Measurements from ENCODE around the gene GPRIN1. TPM values are rescaled to one million over a fixed set of nuclear protein-coding genes. Genes with fewer than 3 reads are reported as not detected.

GPRIN1 gene
- total RNA-seq, 6 experiments from 2014 or later, result 0.05 to 0.99 (median 0.30) TPM

DNA sequence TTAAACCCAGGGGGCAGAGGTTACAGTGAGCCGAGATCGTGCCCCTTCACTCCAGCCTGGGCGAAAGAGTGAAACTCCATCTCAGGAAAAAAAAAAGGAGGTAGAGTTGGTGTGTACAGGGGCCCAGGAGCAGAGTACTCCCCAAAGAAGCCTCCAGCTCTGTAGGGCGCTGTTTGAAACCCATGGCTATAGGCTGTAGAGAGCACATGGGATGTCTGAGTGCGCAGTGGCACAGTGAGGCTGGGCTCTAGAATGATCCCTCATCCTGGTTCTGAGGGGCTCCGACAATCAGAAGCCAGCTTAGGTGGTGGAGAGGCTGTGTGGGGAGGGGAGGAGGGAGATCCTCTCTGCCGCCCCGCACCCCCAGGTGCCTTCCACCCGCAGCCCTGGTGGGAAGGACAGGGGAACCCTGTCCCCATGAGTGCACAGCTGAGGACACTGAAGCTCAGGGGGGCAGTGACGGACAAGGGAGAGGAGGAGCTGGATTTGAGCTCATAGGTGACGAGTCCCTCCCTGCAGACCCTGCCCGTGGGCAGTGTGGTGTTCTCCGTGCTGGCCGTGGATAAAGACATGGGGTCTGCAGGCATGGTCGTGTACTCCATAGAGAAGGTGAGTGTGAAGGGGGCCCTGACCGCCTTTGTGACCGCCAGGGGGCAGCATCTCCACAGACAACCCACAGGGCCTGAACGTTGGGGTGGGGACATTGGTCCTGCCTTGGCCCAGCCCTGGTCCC, 36.2 kb downstream of the GPRIN1 start:
- Histone ChIP-seq H3K9me3 (no peaks in the 10 kb centered on the region), H3K4me3 (no peak overlapping the region), H3K36me3 (no peaks in the 10 kb centered on the region), H3K27me3 (no peaks in the 10 kb centered on the region), H3K4me1 (no peaks in the 10 kb centered on the region), H3K27ac (no peak overlapping the region)
- intact Hi-C loops (cut with DNase I), result no loop called here
- DNase-seq, result peak; percentile 69 to 79 (median 74)
- peak; percentile 75 to 89 (median 86) for ATAC-seq
- TF ChIP-seq, protein P1, sequence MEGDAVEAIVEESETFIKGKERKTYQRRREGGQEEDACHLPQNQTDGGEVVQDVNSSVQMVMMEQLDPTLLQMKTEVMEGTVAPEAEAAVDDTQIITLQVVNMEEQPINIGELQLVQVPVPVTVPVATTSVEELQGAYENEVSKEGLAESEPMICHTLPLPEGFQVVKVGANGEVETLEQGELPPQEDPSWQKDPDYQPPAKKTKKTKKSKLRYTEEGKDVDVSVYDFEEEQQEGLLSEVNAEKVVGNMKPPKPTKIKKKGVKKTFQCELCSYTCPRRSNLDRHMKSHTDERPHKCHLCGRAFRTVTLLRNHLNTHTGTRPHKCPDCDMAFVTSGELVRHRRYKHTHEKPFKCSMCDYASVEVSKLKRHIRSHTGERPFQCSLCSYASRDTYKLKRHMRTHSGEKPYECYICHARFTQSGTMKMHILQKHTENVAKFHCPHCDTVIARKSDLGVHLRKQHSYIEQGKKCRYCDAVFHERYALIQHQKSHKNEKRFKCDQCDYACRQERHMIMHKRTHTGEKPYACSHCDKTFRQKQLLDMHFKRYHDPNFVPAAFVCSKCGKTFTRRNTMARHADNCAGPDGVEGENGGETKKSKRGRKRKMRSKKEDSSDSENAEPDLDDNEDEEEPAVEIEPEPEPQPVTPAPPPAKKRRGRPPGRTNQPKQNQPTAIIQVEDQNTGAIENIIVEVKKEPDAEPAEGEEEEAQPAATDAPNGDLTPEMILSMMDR (IDR thresholded peaks at IDR 0.05), result peak; percentile 63 to 81 (median 74)
- no peak for TF ChIP-seq POLR2A (IDR thresholded peaks at IDR 0.05)
- 56% methylated on average over 7 of the region's 18 CpGs for WGBS (ENCODE audit: insufficient coverage, low coverage, low lambda C conversion rate, missing lambda C conversion rate)

DNA sequence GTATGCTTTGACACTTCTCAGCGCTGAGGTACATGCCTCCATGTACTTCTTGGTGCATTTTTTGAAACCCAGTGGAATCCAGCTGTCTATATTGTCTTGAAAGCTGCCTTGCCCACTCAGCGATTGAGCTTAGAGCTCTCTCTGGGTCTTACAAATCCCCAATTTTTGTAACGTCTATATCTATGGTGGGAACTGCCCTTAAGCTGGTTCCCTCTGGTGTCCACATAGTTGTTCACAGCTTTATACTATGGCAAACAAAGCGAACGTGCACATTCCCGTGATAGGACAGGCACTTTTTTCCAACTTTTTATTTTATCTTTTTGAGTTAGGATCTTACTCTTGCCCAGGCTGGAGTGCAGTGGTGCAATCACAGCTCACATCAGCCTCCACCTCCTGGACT, 39.9 kb downstream of the GPRIN1 start:
- 53% methylated on average over 6 of the region's 6 CpGs for WGBS (ENCODE audit: insufficient coverage, low coverage, low lambda C conversion rate, missing lambda C conversion rate)
- no peak overlapping the region for H3K27ac ChIP-seq
- no peaks in the 10 kb centered on the region for H3K4me1 ChIP-seq
- TF ChIP-seq, protein P1 (IDR thresholded peaks at IDR 0.05), result no peak
- no peak for TF ChIP-seq POLR2A (IDR thresholded peaks at IDR 0.05)
- DNase-seq (no peak), ATAC-seq (no peak)
- intact Hi-C loops (cut with DNase I), result no loop called here
- no peaks in the 10 kb centered on the region for H3K9me3 ChIP-seq
- no peaks in the 10 kb centered on the region for H3K36me3 ChIP-seq
- H3K27me3 ChIP-seq, result no peaks in the 10 kb centered on the region
- H3K4me3 ChIP-seq, result no peak overlapping the region

DNA sequence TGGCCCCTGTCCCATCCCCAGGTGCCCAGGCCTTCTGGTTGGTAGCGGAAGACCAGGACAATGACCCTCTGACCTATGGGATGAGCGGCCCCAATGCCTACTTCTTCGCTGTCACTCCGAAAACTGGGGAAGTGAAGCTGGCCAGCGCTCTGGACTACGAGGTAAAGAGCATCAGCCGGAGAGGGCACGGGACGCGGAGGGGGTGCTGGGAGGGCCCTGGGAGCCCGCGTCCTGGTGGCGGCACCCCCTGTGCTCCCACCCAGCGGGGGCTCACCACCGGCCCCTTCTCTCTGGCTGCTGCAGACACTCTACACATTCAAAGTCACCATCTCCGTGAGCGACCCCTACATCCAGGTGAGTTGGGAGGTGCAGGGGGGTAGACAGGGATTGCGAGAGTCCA, 41.3 kb downstream of the GPRIN1 start:
- ATAC-seq (peak in 1 of 4 donors; percentile 11), DNase-seq (no peak)
- H3K4me3 ChIP-seq, result no peak overlapping the region
- H3K4me1 ChIP-seq, result no peaks in the 10 kb centered on the region
- no peaks in the 10 kb centered on the region for H3K36me3 ChIP-seq
- no peak overlapping the region for H3K27ac ChIP-seq
- 79% methylated on average over 5 of the region's 18 CpGs for WGBS (ENCODE audit: insufficient coverage, low coverage, low lambda C conversion rate, missing lambda C conversion rate)
- intact Hi-C loops (cut with DNase I), result no loop called here
- no peak for TF ChIP-seq POLR2A (IDR thresholded peaks at IDR 0.05)
- TF ChIP-seq, protein P1 (IDR thresholded peaks at IDR 0.05), result no peak
- H3K9me3 ChIP-seq, result no peaks in the 10 kb centered on the region
- no peaks in the 10 kb centered on the region for H3K27me3 ChIP-seq

DNA sequence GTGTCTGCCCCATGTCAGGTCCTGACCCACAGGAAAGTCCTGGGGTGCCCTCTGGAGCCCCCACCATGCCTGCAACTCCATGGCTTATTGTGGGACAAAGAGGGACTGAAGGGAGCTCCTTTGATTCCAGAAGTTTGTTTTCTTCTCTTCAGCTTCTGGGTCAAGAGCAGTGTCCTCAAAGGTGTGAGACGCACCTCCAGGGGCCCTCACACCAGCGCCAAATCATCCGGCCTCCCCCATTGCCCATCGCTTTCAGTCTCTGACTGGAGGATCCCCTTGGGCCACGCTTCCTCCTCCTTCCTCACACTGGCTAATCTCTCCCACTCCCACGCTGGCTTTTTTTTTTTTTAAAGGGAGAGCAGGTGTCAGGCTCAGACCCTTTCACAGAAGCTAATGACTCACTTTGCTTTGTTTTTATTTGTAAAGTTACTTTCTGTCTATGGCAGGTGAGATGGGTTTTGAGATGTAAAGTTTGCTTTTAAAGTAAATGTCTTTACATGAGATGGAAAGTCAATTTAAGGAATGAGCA, 44.1 kb downstream of the GPRIN1 start:
- Histone ChIP-seq H3K4me1 (no peaks in the 10 kb centered on the region), H3K9me3 (no peaks in the 10 kb centered on the region), H3K36me3 (no peaks in the 10 kb centered on the region), H3K27ac (no peak overlapping the region), H3K4me3 (no peak overlapping the region), H3K27me3 (no peaks in the 10 kb centered on the region)
- DNase-seq (no peak), ATAC-seq (no peak)
- intact Hi-C loops (cut with DNase I), result no loop called here
- TF ChIP-seq POLR2A (IDR thresholded peaks at IDR 0.05), result no peak
- TF ChIP-seq, protein P1 (IDR thresholded peaks at IDR 0.05), result no peak
- 58% methylated on average over 5 of the region's 6 CpGs for WGBS (ENCODE audit: insufficient coverage, low coverage, low lambda C conversion rate, missing lambda C conversion rate)

All from right lobe of liver (tissue), 6 donors.